Osteocyte (in vitro differentiated cells): ENCODE measurements around the gene RACGAP1. TPM values are rescaled to one million over a fixed set of nuclear protein-coding genes. Genes with fewer than 3 reads are reported as not detected.

Source experiments
- DNase-seq: peaks from one replicate; pipeline ENCODE4 v3.0.0; 2021; ENCODE audit warnings: mixed read lengths; ENCODE audit not compliant: unreplicated experiment; ENCODE audit errors: extremely low spot score
- H3K27ac Mint-ChIP-seq: one replicate; pipeline ENCODE4 v1.8.0; 2021; ENCODE audit warnings: mild to moderate bottlenecking, mixed read lengths; ENCODE audit not compliant: unreplicated experiment
- H3K27me3 Mint-ChIP-seq: one replicate; pipeline ENCODE4 v1.8.0; 2021; ENCODE audit warnings: mixed read lengths; ENCODE audit not compliant: unreplicated experiment
- H3K36me3 Mint-ChIP-seq: one replicate; pipeline ENCODE4 v1.8.0; 2021; ENCODE audit warnings: mixed read lengths; ENCODE audit not compliant: unreplicated experiment
- H3K4me1 Mint-ChIP-seq: one replicate; pipeline ENCODE4 v1.8.0; 2021; ENCODE audit warnings: mixed read lengths; ENCODE audit not compliant: unreplicated experiment
- H3K4me3 Mint-ChIP-seq: one replicate; pipeline ENCODE4 v1.8.0; 2021; ENCODE audit warnings: mild to moderate bottlenecking, moderate library complexity, mixed read lengths; ENCODE audit not compliant: unreplicated experiment
- H3K9me3 Mint-ChIP-seq: one replicate; pipeline ENCODE4 v1.8.0; 2021; ENCODE audit warnings: mixed read lengths; ENCODE audit not compliant: unreplicated experiment
- total RNA-seq: library from RNA; stranded (reverse); gene quantifications from 2 replicates; pipeline ENCODE4 v1.2.1, GENCODE V29; 2021
- TF ChIP-seq, protein P1 (sequence below): fragments of 200-600 bp; sonication (generic); IDR thresholded peaks from 2 replicates; pipeline ENCODE4 v1.5.0; 2021; ENCODE audit warnings: antibody characterized with exemption, mild to moderate bottlenecking, moderate library complexity

Gene RACGAP1
- total RNA-seq, 1 donor from 2014 or later = 25.9 TPM

DNA sequence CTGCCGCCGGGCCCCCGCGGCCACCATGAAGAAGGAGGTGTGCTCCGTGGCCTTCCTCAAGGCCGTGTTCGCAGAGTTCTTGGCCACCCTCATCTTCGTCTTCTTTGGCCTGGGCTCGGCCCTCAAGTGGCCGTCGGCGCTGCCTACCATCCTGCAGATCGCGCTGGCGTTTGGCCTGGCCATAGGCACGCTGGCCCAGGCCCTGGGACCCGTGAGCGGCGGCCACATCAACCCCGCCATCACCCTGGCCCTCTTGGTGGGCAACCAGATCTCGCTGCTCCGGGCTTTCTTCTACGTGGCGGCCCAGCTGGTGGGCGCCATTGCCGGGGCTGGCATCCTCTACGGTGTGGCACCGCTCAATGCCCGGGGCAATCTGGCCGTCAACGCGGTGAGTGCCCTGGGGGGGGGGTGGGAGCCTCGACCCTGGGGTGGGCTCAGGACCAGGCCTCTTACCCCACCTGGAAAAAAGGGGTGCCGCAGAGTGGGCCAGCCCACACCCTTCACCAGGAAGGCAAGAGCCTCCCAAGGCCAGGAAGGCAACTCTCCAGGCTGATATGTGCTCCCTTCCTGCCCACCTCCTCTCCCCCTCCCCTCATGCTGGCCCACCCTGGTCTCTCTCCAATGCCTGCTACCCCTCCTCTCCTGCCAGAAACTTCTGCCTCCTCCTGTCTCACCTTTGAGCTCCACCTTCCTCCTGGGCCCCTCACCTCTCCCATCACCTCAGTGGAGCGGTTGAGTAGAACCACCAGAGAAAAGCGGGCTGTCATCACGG is 63.1 kb downstream of the RACGAP1 start:
- Mint-ChIP-seq H3K4me1 (peaks cover 32% of the 10 kb centered on the region), H3K4me3 (peak overlapping the region; percentile 47), H3K36me3 (no peaks in the 10 kb centered on the region), H3K27ac (peak overlapping the region; percentile 34), H3K9me3 (no peaks in the 10 kb centered on the region), H3K27me3 (peaks cover 11% of the 10 kb centered on the region)
- no peak for DNase-seq
- TF ChIP-seq, protein P1, sequence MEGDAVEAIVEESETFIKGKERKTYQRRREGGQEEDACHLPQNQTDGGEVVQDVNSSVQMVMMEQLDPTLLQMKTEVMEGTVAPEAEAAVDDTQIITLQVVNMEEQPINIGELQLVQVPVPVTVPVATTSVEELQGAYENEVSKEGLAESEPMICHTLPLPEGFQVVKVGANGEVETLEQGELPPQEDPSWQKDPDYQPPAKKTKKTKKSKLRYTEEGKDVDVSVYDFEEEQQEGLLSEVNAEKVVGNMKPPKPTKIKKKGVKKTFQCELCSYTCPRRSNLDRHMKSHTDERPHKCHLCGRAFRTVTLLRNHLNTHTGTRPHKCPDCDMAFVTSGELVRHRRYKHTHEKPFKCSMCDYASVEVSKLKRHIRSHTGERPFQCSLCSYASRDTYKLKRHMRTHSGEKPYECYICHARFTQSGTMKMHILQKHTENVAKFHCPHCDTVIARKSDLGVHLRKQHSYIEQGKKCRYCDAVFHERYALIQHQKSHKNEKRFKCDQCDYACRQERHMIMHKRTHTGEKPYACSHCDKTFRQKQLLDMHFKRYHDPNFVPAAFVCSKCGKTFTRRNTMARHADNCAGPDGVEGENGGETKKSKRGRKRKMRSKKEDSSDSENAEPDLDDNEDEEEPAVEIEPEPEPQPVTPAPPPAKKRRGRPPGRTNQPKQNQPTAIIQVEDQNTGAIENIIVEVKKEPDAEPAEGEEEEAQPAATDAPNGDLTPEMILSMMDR = no peak

DNA sequence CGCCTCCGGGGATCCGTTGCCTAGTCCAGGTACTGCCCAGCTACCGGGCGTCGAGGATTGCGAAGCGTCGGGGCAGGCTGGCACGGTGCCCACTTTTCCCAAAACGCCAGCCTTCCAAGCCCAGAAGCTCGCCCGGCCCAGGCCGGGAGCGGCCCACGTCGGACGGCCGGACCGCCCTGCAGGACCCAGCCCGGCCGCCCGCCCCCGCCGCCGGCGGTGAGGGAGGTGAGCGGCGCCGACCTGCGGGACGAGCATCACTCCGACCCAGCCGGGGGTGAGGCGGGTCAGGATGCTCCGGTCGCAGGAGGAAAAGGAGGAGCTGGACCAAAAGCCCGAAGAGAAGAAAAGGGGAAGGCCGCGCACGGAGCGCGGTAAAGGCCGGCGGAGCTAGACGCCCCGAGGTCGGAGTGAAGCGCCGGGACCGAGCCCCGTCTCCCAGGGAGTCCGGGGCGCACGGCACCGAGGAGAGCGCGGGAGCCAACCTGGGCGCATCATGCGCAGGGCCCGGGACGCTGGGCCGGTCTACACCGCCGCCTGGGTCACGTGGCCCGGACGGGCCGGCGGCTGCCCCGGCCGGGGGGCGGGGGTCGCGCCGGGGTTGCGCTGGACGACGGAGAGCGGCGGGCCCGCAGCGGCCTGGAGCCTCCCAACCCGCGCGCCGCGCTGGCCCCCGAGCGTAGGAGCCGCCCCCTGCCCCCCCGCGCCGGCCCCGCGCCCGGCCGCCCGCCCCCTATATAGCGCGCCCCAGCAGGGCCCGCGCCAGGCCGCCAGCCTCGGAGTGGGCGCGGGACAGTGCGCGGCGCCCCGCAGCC is 64.0 kb downstream of the RACGAP1 start, which contains the start of gene AQP5:
Gene AQP5, plus strand, starts transcription at position 762 of the 812 bp plus-strand sequence. CDS start 146 bp downstream, outside the sequence.
- Mint-ChIP-seq H3K36me3 (no peaks in the 10 kb centered on the region), H3K4me3 (peak within 1 kb of the TSS; percentile 62), H3K27ac (peak within 1 kb of the TSS; percentile 34), H3K4me1 (peaks cover 30% of the 10 kb centered on the region), H3K9me3 (no peaks in the 10 kb centered on the region), H3K27me3 (peaks cover 11% of the 10 kb centered on the region)
- TF ChIP-seq, protein P1 = no peak
- DNase-seq = no peak

DNA sequence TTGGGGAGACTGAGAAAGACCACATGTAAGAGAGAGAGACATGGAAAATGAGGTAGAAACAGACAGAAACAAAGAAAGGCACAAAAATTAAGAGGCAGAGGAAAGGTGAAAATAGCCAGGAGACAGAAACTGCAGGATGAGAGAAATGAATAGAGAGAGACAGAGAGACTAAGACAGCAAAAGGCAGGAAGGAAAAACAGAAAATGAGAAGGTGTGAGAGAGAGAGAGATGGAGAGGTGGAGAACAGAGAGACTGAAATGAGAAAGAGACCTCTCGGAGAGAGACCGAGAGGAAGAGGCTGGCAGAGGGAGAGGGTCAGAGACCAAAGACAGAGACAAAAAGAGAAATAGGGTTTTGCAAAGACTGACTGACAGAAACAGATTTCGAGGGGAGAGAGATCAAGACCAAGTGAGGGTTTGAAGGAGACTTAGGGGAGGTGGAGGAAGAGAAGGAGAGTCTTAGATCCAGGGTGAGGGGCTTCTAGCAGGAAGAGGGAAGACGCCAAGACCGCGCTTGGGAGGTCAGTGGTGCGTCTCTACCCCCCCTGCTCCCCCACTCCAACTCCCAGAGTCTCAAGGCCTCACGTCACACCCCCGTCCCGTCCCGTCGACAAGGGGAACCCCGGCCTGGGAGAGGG is 64.7 kb downstream of the RACGAP1 start:
- H3K27me3 Mint-ChIP-seq = peaks cover 10% of the 10 kb centered on the region
- H3K27ac Mint-ChIP-seq = peak overlapping the region; percentile 0
- H3K36me3 Mint-ChIP-seq = no peaks in the 10 kb centered on the region

DNA sequence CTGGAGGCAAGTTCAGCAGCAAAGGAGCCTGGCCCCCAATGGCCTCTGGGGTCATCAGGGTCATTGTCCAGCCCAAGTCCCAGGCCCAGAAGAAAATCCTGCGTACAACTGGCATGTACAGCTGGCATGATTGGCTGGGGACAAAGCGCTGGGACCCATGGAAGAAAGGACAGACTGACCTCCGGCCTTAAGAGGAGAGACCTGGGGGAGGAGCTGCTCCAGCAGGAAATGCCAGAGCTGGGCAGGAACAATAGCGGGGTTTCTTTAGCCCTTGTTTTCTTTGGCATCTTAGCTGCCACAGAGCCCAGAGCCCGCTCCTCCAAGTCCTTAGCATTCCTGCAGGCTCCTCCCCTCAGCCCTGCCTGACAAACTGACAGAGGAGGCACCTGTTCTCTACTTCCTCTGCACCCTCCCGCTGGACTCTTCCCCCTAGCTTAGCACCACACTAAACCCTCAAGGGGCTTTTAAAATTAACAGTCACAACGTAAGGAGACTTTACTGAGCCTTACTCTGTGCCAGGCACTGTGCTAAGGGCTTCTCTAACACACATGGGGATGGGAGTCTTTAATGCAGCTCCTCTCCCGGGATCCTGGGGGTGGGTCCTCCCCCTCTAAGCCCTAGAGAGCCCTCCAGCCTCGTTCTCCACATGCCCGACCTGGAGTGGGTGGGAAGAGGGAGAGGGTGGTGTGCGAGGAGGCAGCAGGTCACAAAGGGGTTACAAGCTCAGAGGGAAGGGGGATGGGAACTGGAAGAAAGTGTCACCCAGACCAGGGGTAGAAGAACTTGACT is 65.4 kb downstream of the RACGAP1 start:
- Mint-ChIP-seq H3K4me3 (peak overlapping the region; percentile 62), H3K27ac (peak overlapping the region; percentile 0), H3K4me1 (peaks cover 30% of the 10 kb centered on the region), H3K36me3 (no peaks in the 10 kb centered on the region), H3K9me3 (no peaks in the 10 kb centered on the region), H3K27me3 (peaks cover 9% of the 10 kb centered on the region)
- no peak for DNase-seq
- TF ChIP-seq, protein P1 = no peak

More for the DNA sequence above, 64.7 kb downstream of the RACGAP1 start:
- Mint-ChIP-seq H3K9me3 (no peaks in the 10 kb centered on the region), H3K4me1 (peaks cover 30% of the 10 kb centered on the region), H3K4me3 (peak overlapping the region; percentile 62)
- no peak for DNase-seq
- TF ChIP-seq, protein P1 = no peak
